RPMI7951 (cell line): ENCODE measurements around the gene PSG11. TPM values are rescaled to one million over a fixed set of nuclear protein-coding genes. Genes with fewer than 3 reads are reported as not detected.
"Not testable (repeated sequence)": the region's sequence is repeated elsewhere in the genome, so short reads cannot be mapped to it uniquely, and the experiment has no call there.

Experiments
- DNase-seq: peaks from one replicate; pipeline ENCODE4 v3.0.0-alpha.2; 2012; ENCODE audit warnings: low read depth
- total RNA-seq: library from RNA; depleted of rRNA; stranded (reverse); fragments of >200 nt; shearing (Covaris generic); gene quantifications from 2 replicates; pipeline ENCODE4 v1.2.3, GENCODE V29; 2014; rRNA removed

The PSG11 gene
- total RNA-seq, 1 experiment from 2014 or later = not detected

GRCh38 chr19:42988206-42988605 lies 38.1 kb downstream of the PSG11 start:
- not testable (repeated sequence) for DNase-seq

- DNase-seq = no peak
Observed at GRCh38 chr19:42985588-42985987, 40.7 kb downstream of the PSG11 start.

GRCh38 chr19:42982111-42982510 lies 44.2 kb downstream of the PSG11 start:
- DNase-seq = not testable (repeated sequence)

GRCh38 chr19:42971451-42971850 lies 54.8 kb downstream of the PSG11 start:
- not testable (repeated sequence) for DNase-seq

GRCh38 chr19:42965176-42965575 lies 61.1 kb downstream of the PSG11 start:
- DNase-seq = peak; percentile 64

- no peak for DNase-seq
Observed at GRCh38 chr19:42961119-42961518, 65.2 kb downstream of the PSG11 start.

Other genes with a start within 250 kb of the PSG11 start
- gene PSG1, start 146.8 kb downstream of the PSG11 start, total RNA-seq = 0.24 TPM in 1 of 2 replicates, not detected in the other
- not detected in 2 replicates for gene PSG6, start 108.6 kb downstream of the PSG11 start, total RNA-seq
- not detected in 2 replicates for gene PSG7, start 89.3 kb downstream of the PSG11 start, total RNA-seq
- not detected in 2 replicates for gene PSG2, start 56.2 kb upstream of the PSG11 start, total RNA-seq
- 1.3 and 4.1 TPM in 2 replicates for gene PSG5, start 160.1 kb upstream of the PSG11 start, total RNA-seq
- gene PSG4, start 179.2 kb upstream of the PSG11 start, total RNA-seq = 3.3 and 4.6 TPM in 2 replicates
- 1.1 and 1.4 TPM in 2 replicates for gene PSG9, start 243.1 kb upstream of the PSG11 start, total RNA-seq